GM18508 (cell line): Measurements from ENCODE around the gene NUDT1.

Experiments
- ATAC-seq: cut with Tn5 transposase; IDR thresholded peaks from one replicate; pipeline ENCODE4 v1.9.1; 2021; ENCODE audit warnings: moderate number of reproducible peaks; ENCODE audit not compliant: insufficient read depth, unreplicated experiment

The NUDT1 gene

GRCh38 chr7:2241580-2242540, at the start of gene NUDT1, which contains the start of gene MRM2:
TSS of gene NUDT1 (plus strand) at chr7:2242226. CDS start at chr7:2244575, 2,349 bp downstream.
TSS of gene MRM2 (minus strand) at chr7:2242205. CDS start at chr7:2242169, 36 bp downstream.
- no peak for ATAC-seq

- no peak for ATAC-seq
Measured at GRCh38 chr7:2192831-2193534, 49.0 kb upstream of the NUDT1 start.

DNA sequence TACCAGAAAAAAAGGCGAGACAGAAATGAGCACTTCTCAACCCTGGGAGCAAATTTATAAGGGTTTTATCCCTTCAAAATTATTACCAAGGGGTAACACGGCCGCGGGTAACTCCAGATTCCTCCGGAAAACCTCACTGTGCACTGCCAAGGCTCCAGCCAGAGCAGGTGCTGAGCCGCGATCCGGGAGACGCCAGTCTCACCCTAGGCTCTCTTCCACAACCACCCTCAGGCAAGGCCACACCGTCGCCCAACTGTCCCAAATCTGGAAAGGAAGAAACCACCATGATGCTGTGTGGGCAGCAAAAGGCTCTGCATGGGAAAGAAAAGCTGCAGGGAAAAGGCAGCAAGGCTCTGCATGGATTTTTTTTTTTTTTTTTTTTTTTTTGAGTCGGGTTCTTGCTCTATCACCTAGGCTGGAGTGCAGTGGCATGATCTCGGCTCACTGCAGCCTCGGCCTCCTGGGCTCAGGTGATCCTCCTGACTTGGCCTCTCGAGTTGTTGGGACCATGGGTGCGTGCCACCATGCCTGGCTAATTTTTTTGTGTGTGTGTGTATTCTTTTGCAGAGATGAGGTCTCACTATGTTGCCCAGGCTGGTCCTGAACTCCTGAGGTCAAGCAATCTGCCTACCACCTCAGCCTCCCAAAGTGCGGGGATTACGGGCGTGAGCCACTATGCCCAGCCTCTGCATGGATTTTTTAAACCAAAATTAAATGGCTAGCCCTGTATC, 48.3 kb upstream of the NUDT1 start:
- ATAC-seq = no peak

GRCh38 chr7:2195400-2196246, 46.4 kb upstream of the NUDT1 start:
- ATAC-seq = no peak

DNA sequence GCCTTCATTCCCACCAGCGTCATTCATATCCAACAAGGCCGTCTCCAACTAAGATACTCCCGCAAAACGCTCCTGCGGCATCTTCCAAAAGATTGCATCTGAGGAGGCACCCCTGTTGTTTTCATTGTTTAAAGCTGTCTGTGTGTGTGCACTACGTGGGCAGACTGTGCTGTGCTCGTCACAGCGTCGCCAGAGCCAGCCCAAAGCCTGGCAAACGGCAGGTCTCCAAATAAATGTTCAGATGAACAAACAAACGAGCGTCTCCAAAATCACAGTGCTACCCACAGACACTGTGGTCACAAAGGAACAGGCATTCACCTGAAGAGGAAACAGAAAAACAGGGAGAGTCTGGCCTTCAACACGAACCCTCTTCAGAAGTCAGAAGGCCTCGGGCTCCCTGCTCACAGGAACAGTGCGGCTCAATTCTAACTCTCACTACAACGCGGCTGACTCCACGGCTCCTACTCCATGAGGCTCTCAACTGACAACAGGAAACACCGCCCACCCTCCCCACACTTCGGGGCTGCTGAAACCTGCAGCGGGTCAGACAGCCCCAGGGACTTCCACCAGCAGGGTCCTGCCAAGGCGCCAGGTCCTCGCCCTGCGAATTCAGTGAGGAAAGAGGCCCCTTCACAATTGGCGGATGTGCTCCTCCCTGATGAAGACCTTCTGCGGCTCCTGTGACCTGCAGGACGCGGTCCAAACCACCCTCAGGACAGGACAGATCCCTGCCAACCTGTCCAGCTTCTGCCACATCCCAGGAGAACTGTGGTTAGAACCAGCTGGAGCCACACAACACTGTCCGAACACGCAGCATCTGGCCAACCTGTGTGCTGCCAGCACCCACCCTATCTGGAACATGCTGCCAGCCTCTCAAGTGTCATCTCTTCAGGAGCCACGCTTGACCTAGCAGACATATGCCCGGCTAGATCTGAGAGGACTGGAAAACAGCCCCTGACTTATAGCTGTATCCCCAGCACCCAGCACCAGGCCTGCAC, 45.3 kb upstream of the NUDT1 start:
- ATAC-seq = no peak

DNA sequence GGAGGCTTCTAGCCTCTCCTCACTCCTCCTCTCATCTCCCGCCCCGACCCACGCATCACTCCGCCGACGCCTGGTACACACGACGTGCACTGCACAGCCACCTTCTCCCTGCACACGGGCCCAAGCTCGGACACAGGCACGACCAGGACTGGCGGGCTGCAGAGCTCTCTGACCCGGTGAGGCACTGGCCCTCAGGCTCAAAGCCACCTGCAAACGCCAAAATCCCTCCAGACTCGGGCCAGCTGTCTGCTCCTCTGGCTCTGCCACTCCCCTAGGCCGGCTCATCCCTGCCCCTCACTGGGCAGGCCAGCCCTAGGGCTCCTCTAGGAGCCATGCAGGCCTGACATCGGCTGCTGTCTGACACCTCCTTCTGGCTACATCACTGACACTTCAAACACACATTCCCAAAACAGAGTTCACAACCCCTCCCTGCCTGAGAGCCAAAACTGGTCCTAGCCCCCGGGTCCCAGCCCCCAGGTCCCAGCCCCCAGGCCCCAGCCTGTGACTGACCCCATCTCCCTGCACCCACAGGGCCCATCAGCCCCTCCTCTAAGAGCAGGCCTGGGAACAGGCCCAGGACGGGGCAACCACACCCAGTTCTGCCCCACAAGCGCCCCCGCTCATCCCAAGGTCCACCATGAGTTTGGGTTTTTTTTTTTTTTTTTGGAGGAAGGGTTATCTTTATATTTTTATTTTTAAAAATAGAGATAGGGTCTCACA, 44.4 kb upstream of the NUDT1 start:
- no peak for ATAC-seq

DNA sequence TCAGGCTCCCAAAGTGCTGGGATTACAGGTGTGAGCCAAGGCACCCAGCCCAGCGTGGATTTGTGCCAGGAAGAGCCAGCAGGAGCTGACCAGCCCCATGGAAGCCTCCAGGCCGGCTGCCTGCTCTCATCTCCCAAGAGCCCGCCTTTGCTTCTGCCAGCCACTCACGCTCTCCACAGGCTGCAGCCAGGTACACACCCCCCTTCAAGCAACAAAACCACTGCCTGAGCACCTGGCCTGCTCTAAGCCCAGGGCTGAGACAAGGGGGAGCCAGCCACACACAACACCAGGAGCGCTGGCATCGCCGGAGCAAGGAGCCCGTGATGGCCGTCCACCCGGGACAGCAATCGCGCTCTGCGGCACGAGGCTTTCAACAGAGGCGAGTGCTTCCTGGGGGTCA, 43.8 kb upstream of the NUDT1 start:
- ATAC-seq = no peak

- ATAC-seq = no peak
Measured at GRCh38 chr7:2198760-2199159, 43.3 kb upstream of the NUDT1 start.

GRCh38 chr7:2199528-2199927, 42.5 kb upstream of the NUDT1 start:
- no peak for ATAC-seq

DNA sequence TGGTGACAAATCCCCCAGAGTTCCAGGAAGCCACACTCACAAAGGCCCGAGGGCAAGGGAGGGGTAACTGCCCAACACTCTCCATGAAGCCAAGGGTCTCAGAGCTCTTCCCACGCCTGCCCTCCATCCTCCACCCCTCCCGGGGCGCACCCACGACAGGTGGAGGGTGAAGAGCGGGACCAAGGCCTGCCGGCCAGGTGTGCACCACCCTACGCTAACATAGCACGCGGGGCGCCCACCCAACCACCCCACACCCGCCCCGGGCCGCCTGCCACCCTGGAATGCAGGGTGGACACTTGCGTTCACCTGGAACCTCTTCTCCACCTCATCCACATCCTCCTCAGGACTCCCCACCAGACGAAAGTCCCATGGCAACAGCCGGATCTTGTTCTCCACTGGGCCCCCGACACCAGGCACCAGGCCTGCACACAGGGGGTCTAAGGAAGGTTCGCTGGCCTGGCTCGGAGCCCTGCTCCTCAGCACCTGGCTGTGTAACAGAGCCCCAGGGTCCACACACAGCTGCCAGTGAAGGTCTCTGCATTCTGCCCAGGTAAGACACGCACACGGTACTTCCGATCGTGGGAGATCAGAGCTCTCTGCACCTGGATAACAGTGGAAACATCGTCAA, 42.0 kb upstream of the NUDT1 start:
- no peak for ATAC-seq

- no peak for ATAC-seq
Measured at GRCh38 chr7:2200584-2200980, 41.4 kb upstream of the NUDT1 start.

DNA sequence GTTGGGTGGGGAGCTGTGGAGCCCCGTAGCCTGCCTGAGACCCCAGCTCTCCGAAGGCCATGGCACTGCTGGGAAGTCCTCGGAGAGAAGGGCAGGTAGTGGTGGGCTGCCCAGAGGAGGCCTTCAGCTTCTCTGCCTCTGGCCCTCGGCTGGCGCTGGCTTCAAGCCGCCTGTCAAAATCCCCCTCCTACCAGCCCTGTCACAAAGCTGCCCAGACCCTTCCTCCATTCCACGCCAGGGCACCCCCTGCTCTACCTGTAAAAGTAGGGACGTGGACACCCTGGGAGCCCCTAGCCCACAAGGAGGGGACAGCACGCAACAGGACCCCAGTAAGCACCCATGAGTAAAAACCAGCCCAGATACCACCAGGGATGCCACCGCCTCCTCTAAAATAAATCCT, 40.9 kb upstream of the NUDT1 start:
- ATAC-seq = no peak

DNA sequence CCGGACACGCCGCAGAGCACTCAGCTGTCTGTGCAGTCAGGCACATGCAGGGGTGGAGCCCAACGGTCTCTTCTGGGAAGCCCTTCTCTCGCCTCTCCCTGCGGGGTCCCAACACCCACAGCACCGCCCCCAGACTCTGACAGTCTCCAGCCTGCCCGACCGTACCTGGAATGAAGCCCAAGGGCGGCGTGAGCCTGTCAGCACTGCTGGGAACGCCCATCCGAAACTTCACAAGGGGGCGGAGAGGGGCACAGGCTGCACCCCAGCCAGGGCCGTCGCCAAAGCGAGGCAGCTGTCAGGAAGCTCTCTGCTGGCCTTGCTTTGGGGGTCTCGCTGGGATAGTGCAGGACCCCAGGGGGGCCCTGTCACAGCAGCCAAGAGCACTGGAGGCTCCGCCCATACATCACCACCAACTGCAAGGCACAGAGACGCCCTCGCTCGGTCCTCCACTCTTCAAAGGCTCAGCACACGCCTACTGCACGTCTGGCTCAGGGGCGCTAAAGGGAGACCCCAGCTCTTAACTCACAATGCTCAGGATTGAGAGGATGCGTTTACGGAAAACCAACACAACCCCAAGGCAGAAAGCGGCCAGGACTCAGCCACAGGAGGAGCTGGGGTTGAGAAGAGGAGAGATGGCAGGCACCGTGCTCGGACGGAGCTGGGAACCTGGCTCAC, 40.2 kb upstream of the NUDT1 start:
- ATAC-seq = no peak

DNA sequence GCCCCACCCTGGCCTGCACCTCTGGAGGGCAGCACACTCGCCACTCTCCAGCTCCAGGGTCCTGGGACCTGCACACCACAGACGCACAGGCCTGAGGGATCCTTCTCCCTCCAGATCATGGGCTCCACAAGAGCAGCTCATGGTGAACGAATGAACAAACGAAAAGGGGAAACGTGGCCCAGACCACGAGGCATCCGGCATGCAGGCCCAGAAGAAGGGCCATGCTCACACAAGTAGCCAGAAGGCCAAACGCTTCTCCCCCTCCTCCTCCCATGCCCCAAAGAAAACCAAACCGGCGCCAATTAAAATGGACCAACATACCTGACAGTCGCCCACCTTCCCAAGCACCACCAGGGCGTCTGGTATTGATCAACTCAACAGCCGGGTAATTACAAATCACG, 39.7 kb upstream of the NUDT1 start:
- ATAC-seq = no peak

DNA sequence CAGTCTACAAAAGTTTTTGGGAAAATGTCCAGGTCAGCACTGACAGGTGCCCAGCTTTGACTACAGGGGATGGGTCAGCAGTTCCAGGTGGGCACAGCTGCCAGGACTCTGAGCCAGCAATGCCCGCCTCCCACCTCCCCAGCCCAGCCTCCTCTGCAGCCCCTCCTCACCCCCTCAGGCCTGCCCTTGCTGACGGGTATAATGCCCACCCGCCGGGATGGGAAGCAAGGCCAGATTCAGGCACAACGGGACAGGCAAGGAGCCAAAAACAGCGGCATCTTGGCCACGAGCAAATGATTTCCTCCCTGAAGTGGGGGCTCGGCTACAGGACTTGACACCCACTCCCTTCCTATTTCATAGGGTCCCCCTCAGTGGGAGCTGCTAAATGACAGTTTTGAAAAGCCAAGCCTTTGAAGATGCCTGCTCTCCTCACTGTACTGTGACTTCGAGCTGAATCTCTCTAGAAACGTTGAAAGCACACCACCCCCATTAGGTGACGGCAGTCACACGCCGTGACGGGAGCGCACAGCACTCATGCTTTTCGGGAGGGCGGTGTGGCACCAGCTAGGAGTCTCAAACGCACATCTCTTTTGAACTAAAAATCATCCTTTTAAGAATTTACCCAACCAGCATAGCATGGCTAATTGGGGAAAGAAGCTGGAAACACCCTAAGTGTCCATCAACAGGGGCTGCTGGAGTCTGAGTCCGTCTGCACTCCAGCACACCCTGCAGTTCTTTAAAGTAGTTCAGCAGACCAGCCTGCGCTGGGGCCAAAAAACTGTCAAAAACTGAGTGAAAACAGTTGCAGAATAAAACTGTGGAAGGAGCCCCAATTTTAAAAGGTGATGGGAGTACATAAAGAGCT, 38.9 kb upstream of the NUDT1 start:
- ATAC-seq = no peak

- no peak for ATAC-seq
Measured at GRCh38 chr7:2203766-2204300, 38.2 kb upstream of the NUDT1 start.
